ENCODE data around the gene IFI27L2.

The IFI27L2 gene

DNA sequence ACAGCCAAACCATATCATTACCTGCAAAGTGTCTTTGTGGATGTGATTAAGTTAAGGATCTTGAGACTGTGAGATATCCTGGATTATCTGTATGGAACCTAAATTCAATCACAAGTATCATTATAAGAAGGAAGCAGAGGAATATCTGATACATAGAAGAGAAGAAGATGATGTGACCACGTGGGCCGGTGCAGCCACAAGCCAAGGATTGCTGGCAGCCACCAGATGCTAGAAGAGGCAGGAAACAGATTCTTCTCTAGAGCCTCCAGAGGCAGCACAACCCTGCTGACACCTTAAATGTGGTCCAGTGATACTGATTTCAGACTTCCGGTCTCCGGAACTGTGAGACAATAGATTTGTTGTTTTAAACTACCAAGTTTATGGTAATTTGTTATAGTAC is 6.1 kb upstream of the IFI27L2 start:
- Histone ChIP-seq H3K36me3 (ENCODE audit: control insufficient read depth, insufficient read depth, low read length) (no peaks in the 10 kb centered on the region), H3K4me3 (replicated peaks; ENCODE audit: low read depth, low read length) (no peak overlapping the region), H3K27me3 (replicated peaks; ENCODE audit: control insufficient read depth, insufficient read depth, low read length) (no peaks in the 10 kb centered on the region; the same call in 1 of the 2 replicates)
- TF ChIP-seq, protein P1, sequence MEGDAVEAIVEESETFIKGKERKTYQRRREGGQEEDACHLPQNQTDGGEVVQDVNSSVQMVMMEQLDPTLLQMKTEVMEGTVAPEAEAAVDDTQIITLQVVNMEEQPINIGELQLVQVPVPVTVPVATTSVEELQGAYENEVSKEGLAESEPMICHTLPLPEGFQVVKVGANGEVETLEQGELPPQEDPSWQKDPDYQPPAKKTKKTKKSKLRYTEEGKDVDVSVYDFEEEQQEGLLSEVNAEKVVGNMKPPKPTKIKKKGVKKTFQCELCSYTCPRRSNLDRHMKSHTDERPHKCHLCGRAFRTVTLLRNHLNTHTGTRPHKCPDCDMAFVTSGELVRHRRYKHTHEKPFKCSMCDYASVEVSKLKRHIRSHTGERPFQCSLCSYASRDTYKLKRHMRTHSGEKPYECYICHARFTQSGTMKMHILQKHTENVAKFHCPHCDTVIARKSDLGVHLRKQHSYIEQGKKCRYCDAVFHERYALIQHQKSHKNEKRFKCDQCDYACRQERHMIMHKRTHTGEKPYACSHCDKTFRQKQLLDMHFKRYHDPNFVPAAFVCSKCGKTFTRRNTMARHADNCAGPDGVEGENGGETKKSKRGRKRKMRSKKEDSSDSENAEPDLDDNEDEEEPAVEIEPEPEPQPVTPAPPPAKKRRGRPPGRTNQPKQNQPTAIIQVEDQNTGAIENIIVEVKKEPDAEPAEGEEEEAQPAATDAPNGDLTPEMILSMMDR (IDR thresholded peaks at IDR 0.05; ENCODE audit: insufficient read depth, low read length, poor library complexity, severe bottlenecking): no peak
- no peak for DNase-seq (ENCODE audit: extremely low read depth, insufficient read length)

DNA sequence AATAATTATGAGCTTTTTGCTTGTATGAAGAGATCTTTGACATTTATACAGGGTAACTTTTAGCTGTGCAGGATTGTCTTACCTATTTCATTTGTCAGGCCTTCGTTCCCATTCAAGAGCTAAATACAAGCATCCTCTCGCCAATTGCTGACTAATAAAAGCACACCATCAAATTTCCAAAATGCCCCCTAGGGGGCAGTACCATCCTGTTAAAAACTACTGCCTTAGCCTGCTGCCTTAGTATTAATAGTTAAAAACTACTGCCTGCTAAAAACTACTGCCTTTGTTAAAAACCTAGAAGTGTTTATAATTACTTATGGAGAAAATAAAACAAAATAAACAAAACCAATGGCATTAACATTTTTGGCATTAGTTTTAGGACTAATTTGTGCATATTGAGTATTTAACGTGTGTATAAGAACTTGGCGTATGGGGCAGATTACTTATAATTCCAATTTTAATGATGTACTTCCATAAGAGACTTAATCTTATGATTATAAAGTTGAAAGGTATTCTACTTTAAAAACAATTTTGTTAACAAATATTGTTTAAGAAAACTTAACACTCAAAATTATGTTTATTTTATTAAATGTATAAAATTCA is 3.0 kb upstream of the IFI27L2 start:
- Histone ChIP-seq H3K36me3 (ENCODE audit: control insufficient read depth, insufficient read depth, low read length) (no peaks in the 10 kb centered on the region), H3K4me3 (replicated peaks; ENCODE audit: low read depth, low read length) (no peak overlapping the region), H3K27me3 (replicated peaks; ENCODE audit: control insufficient read depth, insufficient read depth, low read length) (no peaks in the 10 kb centered on the region)
- no peak for DNase-seq (ENCODE audit: extremely low read depth, insufficient read length)
- TF ChIP-seq, protein P1 (IDR thresholded peaks at IDR 0.05; ENCODE audit: insufficient read depth, low read length, poor library complexity, severe bottlenecking): peak; percentile 67

DNA sequence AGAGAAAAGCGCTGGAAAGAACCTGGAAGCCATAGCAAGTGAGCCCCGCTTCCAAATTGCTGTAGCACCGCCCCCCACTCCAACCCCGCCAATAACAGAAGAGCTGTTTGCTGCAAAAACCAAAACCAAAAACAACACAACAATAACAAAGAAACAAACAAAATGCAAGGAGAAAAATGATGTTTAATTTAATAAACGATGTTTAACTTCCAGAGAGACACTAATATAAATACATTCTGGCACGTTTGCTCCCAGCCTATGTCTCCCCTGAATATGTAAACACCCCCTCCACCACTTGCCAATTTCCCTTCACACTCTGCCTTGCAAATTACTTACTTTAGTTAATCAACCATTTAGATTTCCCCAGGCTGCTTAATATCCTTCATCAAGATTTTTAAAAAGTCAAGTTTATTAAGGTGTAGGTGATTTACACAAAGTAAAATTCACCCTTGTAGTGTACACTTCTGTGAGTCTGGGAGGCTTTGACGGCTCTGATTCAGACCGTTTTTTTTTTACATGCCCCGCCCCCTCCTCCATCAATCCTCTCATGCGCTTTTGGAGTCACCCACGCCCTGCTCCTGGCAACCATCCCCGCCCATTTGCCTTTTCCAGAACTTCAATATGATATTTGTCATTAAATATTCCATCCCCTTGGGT is 482 bp upstream of the IFI27L2 start:
- TF ChIP-seq, protein P1 (IDR thresholded peaks at IDR 0.05; ENCODE audit: insufficient read depth, low read length, poor library complexity, severe bottlenecking): no peak
- Histone ChIP-seq H3K27me3 (replicated peaks; ENCODE audit: control insufficient read depth, insufficient read depth, low read length) (no peaks in the 10 kb centered on the region), H3K36me3 (ENCODE audit: control insufficient read depth, insufficient read depth, low read length) (peaks cover 5% of the 10 kb centered on the region), H3K4me3 (replicated peaks; ENCODE audit: low read depth, low read length) (peak overlapping the region; percentile 88)
- no peak for DNase-seq (ENCODE audit: extremely low read depth, insufficient read length)

DNA sequence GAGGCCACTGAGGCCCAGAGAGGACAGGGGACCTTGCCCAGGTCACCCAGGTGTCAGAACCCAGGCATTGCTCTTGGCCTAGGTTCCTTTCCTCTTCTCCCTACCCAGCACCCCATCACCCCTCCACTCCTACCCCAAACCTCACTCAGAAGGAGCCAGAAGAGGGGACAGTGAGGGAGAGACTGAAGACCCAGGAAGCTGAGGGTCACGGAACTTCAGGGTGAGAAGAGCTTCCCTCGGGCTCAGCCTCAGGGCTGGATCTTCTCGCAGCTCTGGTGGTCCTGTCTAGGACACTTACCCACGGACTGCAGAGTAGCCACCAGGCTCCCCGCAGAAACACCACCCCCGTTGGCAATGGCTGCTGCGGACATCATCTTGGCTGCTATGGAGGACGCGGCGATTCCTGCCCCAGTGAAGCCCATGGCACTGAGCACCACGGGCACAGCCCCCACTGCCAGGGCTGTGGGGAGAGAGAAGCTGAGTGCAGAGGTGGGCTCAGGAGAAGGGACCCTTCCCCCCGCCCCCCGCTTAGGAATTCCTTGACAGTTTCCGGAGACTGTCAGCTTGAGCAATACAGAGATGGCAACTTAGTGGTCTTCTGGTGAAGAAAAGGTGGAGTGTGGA is 1.1 kb downstream of the IFI27L2 start:
- Histone ChIP-seq H3K36me3 (ENCODE audit: control insufficient read depth, insufficient read depth, low read length) (peaks cover 5% of the 10 kb centered on the region), H3K27me3 (replicated peaks; ENCODE audit: control insufficient read depth, insufficient read depth, low read length) (no peaks in the 10 kb centered on the region), H3K4me3 (replicated peaks; ENCODE audit: low read depth, low read length) (peak overlapping the region; percentile 88)
- DNase-seq (ENCODE audit: extremely low read depth, insufficient read length): no peak
- TF ChIP-seq, protein P1 (IDR thresholded peaks at IDR 0.05; ENCODE audit: insufficient read depth, low read length, poor library complexity, severe bottlenecking): no peak

DNA sequence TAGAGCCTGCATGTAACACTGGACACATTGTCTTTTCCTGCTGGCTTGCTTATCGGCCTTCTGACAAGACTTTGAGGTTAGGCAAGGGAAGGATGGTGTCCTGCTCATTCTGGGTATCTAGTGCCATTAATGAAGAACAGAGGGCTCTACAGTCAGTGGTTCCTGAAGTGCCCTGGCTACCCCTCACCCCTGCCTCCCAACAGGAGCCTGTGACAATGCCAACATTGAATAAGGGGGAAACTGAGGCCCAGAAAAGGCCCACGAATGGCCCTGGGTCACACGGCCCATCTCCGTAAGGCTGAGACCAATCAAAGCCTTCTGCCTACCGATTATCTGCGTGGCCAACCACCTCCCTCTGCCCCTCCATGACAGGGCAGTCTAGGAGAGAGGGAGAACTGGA is 2.1 kb downstream of the IFI27L2 start:
- no peak for DNase-seq (ENCODE audit: extremely low read depth, insufficient read length)
- TF ChIP-seq, protein P1 (IDR thresholded peaks at IDR 0.05; ENCODE audit: insufficient read depth, low read length, poor library complexity, severe bottlenecking): no peak

More for the DNA sequence above, 2.1 kb downstream of the IFI27L2 start:
- Histone ChIP-seq H3K36me3 (ENCODE audit: control insufficient read depth, insufficient read depth, low read length) (peaks cover 5% of the 10 kb centered on the region), H3K27me3 (replicated peaks; ENCODE audit: control insufficient read depth, insufficient read depth, low read length) (no peaks in the 10 kb centered on the region; the same call in 1 of the 2 replicates), H3K4me3 (replicated peaks; ENCODE audit: low read depth, low read length) (no peak overlapping the region)

Measured in GM06990 (cell line).